Sigmoid colon (tissue), 7 donors: ENCODE results near the gene CHST6. TPM values are rescaled to one million over a fixed set of nuclear protein-coding genes. Genes with fewer than 3 reads are reported as not detected.

ENCODE experiments used
- DNase-seq: peaks from one replicate; pipeline ENCODE4 v3.0.0-alpha.2; 2019
- H3K27ac ChIP-seq, 4 donors: fragments of 200-600 bp; sonication (generic); one replicate each; pipeline ENCODE4 v1.5.1; 2016 to 2019; ENCODE audit warnings: mild to moderate bottlenecking in 1 of 4
- H3K27me3 ChIP-seq, 3 donors: fragments of 200-600 bp; sonication (generic); one replicate each; pipeline ENCODE4 v1.5.1; 2019; ENCODE audit warnings: mild to moderate bottlenecking in 1 of 3
- H3K36me3 ChIP-seq, 4 donors: fragments of 200-600 bp; sonication (generic); one replicate each; pipeline ENCODE4 v1.5.1; 2016 to 2019
- H3K4me1 ChIP-seq, 4 donors: fragments of 200-600 bp; sonication (generic); one replicate each; pipeline ENCODE4 v1.5.1; 2017 to 2019
- H3K4me3 ChIP-seq, 4 donors: fragments of 200-600 bp; sonication (generic); one replicate each; pipeline ENCODE4 v1.5.1; 2017 to 2019; ENCODE audit warnings: mild to moderate bottlenecking in 2 of 4, moderate library complexity in 1 of 4
- H3K9me3 ChIP-seq, 4 donors: fragments of 200-600 bp in 3 of 4; sonication (generic) in 3 of 4; one replicate each; pipeline versions ENCODE4 v1.5.1 to v1.6.1; 2013 to 2019
- CTCF ChIP-seq, 4 experiments: fragments of 450-650 bp in 3 of 4; fragments of 200-600 bp in 1 of 4; IDR thresholded peaks; one replicate each; pipeline ENCODE4 v1.5.1; 2016 to 2019; ENCODE audit warnings: antibody characterized with exemption in 4 of 4, mild to moderate bottlenecking in 3 of 4, moderate library complexity in 2 of 4
- EP300 ChIP-seq, 4 donors: sonication (generic); formaldehyde crosslinking; IDR thresholded peaks; one replicate each; pipeline ENCODE4 v1.6.1; 2017; ENCODE audit warnings: antibody characterized with exemption in 4 of 4
- POLR2A ChIP-seq, 2 donors: fragments of 450-650 bp; IDR thresholded peaks; one replicate each; pipeline ENCODE4 v1.6.1; 2016; ENCODE audit warnings: antibody characterized with exemption in 2 of 2, mild to moderate bottlenecking in 2 of 2, moderate library complexity in 2 of 2
- POLR2AphosphoS5 ChIP-seq, 4 donors: sonication (generic); formaldehyde crosslinking; IDR thresholded peaks; one replicate each; pipeline ENCODE4 v1.6.1; 2017; ENCODE audit warnings: antibody characterized with exemption in 4 of 4
- WGBS, 2 donors: extraction: QIAGEN DNeasy Blood & Tissue Kit; methylation state at CpG; one replicate each; pipeline ENCODE4 v1.1.7; 2013; 5-methylcytosine and 5-hydroxymethylcytosine counted together
- intact Hi-C: fragments of 100-400 bp; cut with DNase I; formaldehyde crosslinking; loops from one replicate; pipeline ENCODE4 v1.15.1; 2023
- polyA plus RNA-seq, 3 donors: library from polyadenylated mRNA; stranded (reverse); fragments of 200-250 nt; gene quantifications; one replicate each; pipeline ENCODE4 v1.2.3, GENCODE V29; 2013
- total RNA-seq, 4 donors: library from RNA; depleted of rRNA; stranded (reverse); fragments of >200 nt; gene quantifications; one replicate each; pipeline ENCODE4 v1.1.0, GENCODE V29; 2016
- donor health status: healthy with polysubstance abuse.
- donor health status: Bipolar disorder and iron deficiency.
- donor health status: healthy.

Gene CHST6
- total and polyA plus RNA-seq, 7 donors: under 0.01 to 2.5 (median 1.1) TPM

- intact Hi-C loops: no loop called here
- Histone ChIP-seq H3K4me1 (no peaks in the 10 kb centered on the region), H3K36me3 (peaks cover 0 to under 1% (median 0%) of the 10 kb centered on the region in 4 donors), H3K4me3 (peak within 1 kb of the TSS in 1 of 4 donors; percentile 5), H3K27me3 (no peaks in the 10 kb centered on the region), H3K27ac (peak within 1 kb of the TSS in 1 of 4 donors; percentile 6), H3K9me3 (no peaks in the 10 kb centered on the region)
- DNase-seq: no peak
- TF ChIP-seq CTCF (IDR thresholded peaks at IDR 0.05) (no peak), EP300 (IDR thresholded peaks at IDR 0.05) (no peak), POLR2AphosphoS5 (IDR thresholded peaks at IDR 0.05) (peak in 1 of 4 donors; percentile 40), POLR2A (IDR thresholded peaks at IDR 0.05) (peak in 1 of 2 donors; percentile 74)
- 24 to 74% methylated on average over 7 of the region's 7 CpGs for WGBS, 2 donors
These were observed 40.7 kb upstream of the CHST6 start, which contains the start of gene CHST5 for GRCh38 chr16:75535901-75536300. TSS of gene CHST5 (minus strand) at chr16:75536108. CDS start at chr16:75530384, 5,724 bp downstream.

- Histone ChIP-seq H3K9me3 (no peaks in the 10 kb centered on the region), H3K27ac (peak overlapping the region in 1 of 4 donors; percentile 6), H3K36me3 (no peaks in the 10 kb centered on the region), H3K4me1 (no peaks in the 10 kb centered on the region), H3K27me3 (no peaks in the 10 kb centered on the region), H3K4me3 (peak overlapping the region in 1 of 4 donors; percentile 5)
- WGBS, 2 donors: 67 to 81% methylated on average over 34 of the region's 34 CpGs
- DNase-seq: no peak
- TF ChIP-seq CTCF (IDR thresholded peaks at IDR 0.05) (no peak), EP300 (IDR thresholded peaks at IDR 0.05) (no peak), POLR2AphosphoS5 (IDR thresholded peaks at IDR 0.05) (no peak), POLR2A (IDR thresholded peaks at IDR 0.05) (no peak)
- intact Hi-C loops: no loop called here
These were observed 40.1 kb upstream of the CHST6 start for GRCh38 chr16:75535211-75535843.

GRCh38 chr16:75534560-75535205 lies 39.4 kb upstream of the CHST6 start:
- TF ChIP-seq EP300 (IDR thresholded peaks at IDR 0.05): no peak
- no peak for TF ChIP-seq POLR2AphosphoS5 (IDR thresholded peaks at IDR 0.05)
- H3K4me1 ChIP-seq: no peaks in the 10 kb centered on the region
- no peaks in the 10 kb centered on the region for H3K36me3 ChIP-seq
- no peak for DNase-seq
- intact Hi-C loops: no loop called here
- no peaks in the 10 kb centered on the region for H3K9me3 ChIP-seq
- peak overlapping the region in 1 of 4 donors; percentile 5 for H3K4me3 ChIP-seq
- WGBS, 2 donors: 60 to 85% methylated on average over 19 of the region's 19 CpGs
- no peaks in the 10 kb centered on the region for H3K27me3 ChIP-seq
- H3K27ac ChIP-seq: peak overlapping the region in 1 of 4 donors; percentile 6

- Histone ChIP-seq H3K4me1 (no peaks in the 10 kb centered on the region), H3K27me3 (no peaks in the 10 kb centered on the region), H3K9me3 (no peaks in the 10 kb centered on the region), H3K36me3 (no peaks in the 10 kb centered on the region), H3K27ac (no peak overlapping the region), H3K4me3 (no peak overlapping the region)
- intact Hi-C loops: no loop called here
- 89% methylated on average over 2 of the region's 2 CpGs for WGBS, 2 donors
- TF ChIP-seq POLR2A (IDR thresholded peaks at IDR 0.05) (no peak), POLR2AphosphoS5 (IDR thresholded peaks at IDR 0.05) (no peak), CTCF (IDR thresholded peaks at IDR 0.05) (no peak), EP300 (IDR thresholded peaks at IDR 0.05) (no peak)
- DNase-seq: no peak
These were observed 37.5 kb upstream of the CHST6 start for GRCh38 chr16:75532791-75533190.

- Histone ChIP-seq H3K9me3 (no peaks in the 10 kb centered on the region), H3K36me3 (no peaks in the 10 kb centered on the region), H3K27me3 (no peaks in the 10 kb centered on the region), H3K4me1 (no peaks in the 10 kb centered on the region), H3K4me3 (no peak overlapping the region), H3K27ac (no peak overlapping the region)
- intact Hi-C loops: no loop called here
- 87 to 90% methylated on average over 8 of the region's 8 CpGs for WGBS, 2 donors
- DNase-seq: no peak
- TF ChIP-seq POLR2A (IDR thresholded peaks at IDR 0.05) (no peak), CTCF (IDR thresholded peaks at IDR 0.05) (no peak), EP300 (IDR thresholded peaks at IDR 0.05) (no peak), POLR2AphosphoS5 (IDR thresholded peaks at IDR 0.05) (no peak)
These were observed 37.0 kb upstream of the CHST6 start for GRCh38 chr16:75532142-75532765.
